Body of pancreas (tissue), 4 donors: Measurements from ENCODE around the gene TNFAIP2.

Experiments
- POLR2A ChIP-seq, 3 donors: fragments of 450-650 bp; IDR thresholded peaks; one replicate each; pipeline ENCODE4 v1.6.1; 2016; ENCODE audit warnings: antibody characterized with exemption in 3 of 3, mild to moderate bottlenecking in 2 of 3
- TF ChIP-seq, protein P1 (sequence below), 7 experiments: fragments of 450-650 bp in 4 of 7; fragments of 200-600 bp in 3 of 7; sonication (generic) in 3 of 7; IDR thresholded peaks; one replicate each; pipeline ENCODE4 v1.5.1; 2016 to 2019; ENCODE audit warnings: antibody characterized with exemption in 7 of 7

DNA sequence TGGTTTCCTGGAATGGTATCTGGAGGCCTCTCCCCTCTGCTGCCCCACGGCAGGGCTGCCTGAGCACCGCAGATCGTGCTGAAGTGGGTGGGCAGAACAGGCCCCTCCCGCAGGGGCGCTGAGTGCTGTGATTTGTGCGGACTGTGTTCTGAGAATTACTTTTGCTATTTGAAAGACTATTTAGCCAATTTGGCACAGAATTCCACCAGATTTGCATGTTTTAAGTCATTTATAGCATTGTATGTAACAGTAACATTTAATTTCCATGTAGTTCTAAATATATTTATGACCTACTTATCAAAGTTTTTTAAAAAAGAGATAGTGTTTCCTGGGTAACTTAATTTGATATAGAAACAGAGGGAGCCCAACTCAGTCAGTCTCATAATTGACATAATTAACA is 55.3 kb downstream of the TNFAIP2 start:
- TF ChIP-seq, protein P1, sequence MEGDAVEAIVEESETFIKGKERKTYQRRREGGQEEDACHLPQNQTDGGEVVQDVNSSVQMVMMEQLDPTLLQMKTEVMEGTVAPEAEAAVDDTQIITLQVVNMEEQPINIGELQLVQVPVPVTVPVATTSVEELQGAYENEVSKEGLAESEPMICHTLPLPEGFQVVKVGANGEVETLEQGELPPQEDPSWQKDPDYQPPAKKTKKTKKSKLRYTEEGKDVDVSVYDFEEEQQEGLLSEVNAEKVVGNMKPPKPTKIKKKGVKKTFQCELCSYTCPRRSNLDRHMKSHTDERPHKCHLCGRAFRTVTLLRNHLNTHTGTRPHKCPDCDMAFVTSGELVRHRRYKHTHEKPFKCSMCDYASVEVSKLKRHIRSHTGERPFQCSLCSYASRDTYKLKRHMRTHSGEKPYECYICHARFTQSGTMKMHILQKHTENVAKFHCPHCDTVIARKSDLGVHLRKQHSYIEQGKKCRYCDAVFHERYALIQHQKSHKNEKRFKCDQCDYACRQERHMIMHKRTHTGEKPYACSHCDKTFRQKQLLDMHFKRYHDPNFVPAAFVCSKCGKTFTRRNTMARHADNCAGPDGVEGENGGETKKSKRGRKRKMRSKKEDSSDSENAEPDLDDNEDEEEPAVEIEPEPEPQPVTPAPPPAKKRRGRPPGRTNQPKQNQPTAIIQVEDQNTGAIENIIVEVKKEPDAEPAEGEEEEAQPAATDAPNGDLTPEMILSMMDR (IDR thresholded peaks at IDR 0.05), result no peak
- no peak for TF ChIP-seq POLR2A (IDR thresholded peaks at IDR 0.05)
